ENCODE measurements around the gene ATP2B3.

- no peak for TF ChIP-seq POLR2A (conservative IDR thresholded peaks at IDR 0.05)
- TF ChIP-seq HMG20A (CRISPR knock-in tag; conservative IDR thresholded peaks at IDR 0.05), result no peak
- no peak for TF ChIP-seq YY1 (IDR thresholded peaks at IDR 0.05; ENCODE audit: borderline replicate concordance in 1 of 3, control insufficient read depth in 1 of 3, extremely low read depth in 1 of 3, insufficient read depth in 3 of 3, insufficient read length in 1 of 3, insufficient replicate concordance in 2 of 3, low read depth in 1 of 3, low read length in 2 of 3)
- TF ChIP-seq MEF2A (IDR thresholded peaks at IDR 0.05; ENCODE audit: control insufficient read depth, low read depth, low read length), result no peak
Measured at GRCh38 chrX:153474266-153474665, 43.2 kb upstream of the ATP2B3 start.

All from K562 (cell line).